K562 (cell line): Measurements from ENCODE around the gene ATF4. TPM values are rescaled to one million over a fixed set of nuclear protein-coding genes. Genes with fewer than 3 reads are reported as not detected.

Experiments used
- ATF1 ChIP-seq, 2 experiments: fragments of 450-650 bp in 1 of 2; IDR thresholded peaks; 2 replicates each; pipeline ENCODE4 v1.6.1; 2016; ENCODE audit warnings: missing compliant biosample characterization in 1 of 2, missing genetic modification characterization in 1 of 2
- BMI1 ChIP-seq: fragments of 150-350 bp; IDR thresholded peaks from 2 replicates; pipeline ENCODE4 v1.6.1; 2014; ENCODE audit warnings: low read length
- CAMTA2 ChIP-seq: fragments of 250-450 bp; sonication (Bioruptor Pico); conservative IDR thresholded peaks from 2 replicates; pipeline ENCODE4 v1.5.1; 2022
- CBX8 ChIP-seq: fragments of 200-600 bp; sonication (generic); IDR thresholded peaks from 2 replicates; pipeline ENCODE4 v1.6.1; 2012; ENCODE audit warnings: borderline replicate concordance, mixed run types, low read depth, mild to moderate bottlenecking, moderate library complexity, mixed read lengths, low read length, control low read depth, inconsistent platforms; ENCODE audit not compliant: poor library complexity, severe bottlenecking; ENCODE audit errors: extremely low read depth
- FOXP1 ChIP-seq: sonication (generic); formaldehyde crosslinking; IDR thresholded peaks from 2 replicates; pipeline ENCODE4 v1.8.0; 2022; ENCODE audit warnings: mild to moderate bottlenecking, missing genetic modification reagents
- GABPB2 ChIP-seq: fragments of 250-450 bp; sonication (Bioruptor Pico); conservative IDR thresholded peaks from 2 replicates; pipeline ENCODE4 v1.5.1; 2021; ENCODE audit warnings: mild to moderate bottlenecking
- HDAC6 ChIP-seq: IDR thresholded peaks from 2 replicates; pipeline ENCODE4 v1.6.1; 2012; ENCODE audit warnings: low read depth, mild to moderate bottlenecking, control low read depth, inconsistent platforms, low read length, moderate library complexity
- KDM2B ChIP-seq: fragments of 250-450 bp; sonication (Bioruptor Pico); IDR thresholded peaks from 2 replicates; pipeline ENCODE4 v1.8.0; 2021; ENCODE audit warnings: mild to moderate bottlenecking, moderate library complexity
- NFE2L1 ChIP-seq: fragments of 450-650 bp; IDR thresholded peaks from 2 replicates; pipeline ENCODE4 v1.6.1; 2016; ENCODE audit warnings: missing genetic modification characterization, low read depth, mild to moderate bottlenecking, missing compliant biosample characterization, moderate library complexity, borderline replicate concordance
- RAD51 ChIP-seq: fragments of 450-650 bp; IDR thresholded peaks from 2 replicates; pipeline ENCODE4 v1.7.1; 2016; ENCODE audit warnings: low read depth, mild to moderate bottlenecking, borderline replicate concordance
- RCOR1 ChIP-seq, 2 experiments: IDR thresholded peaks; 2 replicates each; pipeline ENCODE4 v1.6.1; 2012; ENCODE audit warnings: low read depth in 2 of 2, low read length in 2 of 2, borderline replicate concordance in 1 of 2, improper control_type of control experiment in 1 of 2
- SIN3B ChIP-seq: fragments of 450-650 bp; IDR thresholded peaks from 2 replicates; pipeline ENCODE4 v1.6.1; 2017; ENCODE audit warnings: low read depth, mild to moderate bottlenecking, moderate library complexity
- TEAD2 ChIP-seq: fragments of 450-650 bp; IDR thresholded peaks from 2 replicates; pipeline ENCODE4 v1.6.1; 2016; ENCODE audit warnings: missing genetic modification characterization, control low read depth, missing compliant biosample characterization
- ZC3H4 ChIP-seq: sonication (generic); formaldehyde crosslinking; IDR thresholded peaks from 2 replicates; pipeline ENCODE4 v1.9.0; 2021; ENCODE audit warnings: missing genetic modification reagents, borderline replicate concordance
- ZNF253 ChIP-seq: fragments of 250-450 bp; sonication (Bioruptor Pico); conservative IDR thresholded peaks from 2 replicates; pipeline ENCODE4 v1.6.1; 2021; ENCODE audit warnings: mild to moderate bottlenecking
- polyA plus RNA-seq, 8 experiments: library from polyadenylated mRNA; depleted of rRNA in 4 of 8; stranded (reverse) in 5 of 8; unstranded in 3 of 8; fragments of >200 nt; fragmentation: Nextera tagmentation in 2 of 8; fragmentation: Illumina TruSeq in 1 of 8; extraction: Ambion mirVana in 2 of 8; extraction: Trizol in 1 of 8; gene quantifications; 2 replicates each; pipeline versions ENCODE4 v1.2.1 to v1.2.3, GENCODE V29; 2011 to 2014; ENCODE audit warnings: inconsistent platforms in 1 of 8, missing spikeins in 1 of 8
- total RNA-seq, 7 experiments: library from RNA; depleted of rRNA in 6 of 7; stranded (reverse); fragments of >200 nt in 6 of 7; fragmentation: Illumina TruSeq in 2 of 7; extraction: Trizol in 2 of 7; gene quantifications; 2 replicates each; pipeline versions ENCODE4 v1.2.1 to v1.2.3, GENCODE V29; 2011 to 2021; ENCODE audit warnings: low replicate concordance in 1 of 7
- TF ChIP-seq, protein P1 (sequence below): fragments of 450-650 bp; formaldehyde crosslinking; IDR thresholded peaks from 2 replicates; pipeline ENCODE4 v1.4.0; 2022; ENCODE audit warnings: mild to moderate bottlenecking, moderate library complexity
- TF ChIP-seq, protein P2 (sequence below): fragments of 450-650 bp; formaldehyde crosslinking; IDR thresholded peaks from 2 replicates; pipeline ENCODE4 v1.4.0; 2020; ENCODE audit warnings: mild to moderate bottlenecking, moderate library complexity
- TF ChIP-seq, protein P3 (sequence below): sonication (generic); formaldehyde crosslinking; IDR thresholded peaks from 2 replicates; pipeline ENCODE4 v1.8.0; 2022; ENCODE audit warnings: mild to moderate bottlenecking, missing genetic modification reagents
- TF ChIP-seq, protein P4 (sequence below): sonication (generic); formaldehyde crosslinking; IDR thresholded peaks from 2 replicates; pipeline ENCODE4 v1.8.0; 2023; ENCODE audit warnings: mild to moderate bottlenecking, missing genetic modification reagents
- TF ChIP-seq, protein P5 (sequence below): fragments of 450-650 bp; IDR thresholded peaks from 2 replicates; pipeline ENCODE4 v1.6.1; 2017; ENCODE audit warnings: mild to moderate bottlenecking, moderate library complexity
- TF ChIP-seq, protein P6 (sequence below): fragments of 250-450 bp; sonication (Bioruptor Pico); IDR thresholded peaks from 2 replicates; pipeline ENCODE4 v1.8.0; 2021; ENCODE audit warnings: borderline replicate concordance, mild to moderate bottlenecking, moderate library complexity; ENCODE audit not compliant: poor library complexity, severe bottlenecking

The ATF4 gene
- total and polyA plus RNA-seq, 9 of the 15 experiments (the other 6 are each of a cell fraction or from before 2014, with no cell fraction given): 93.1 to 723 (median 355) TPM

DNA sequence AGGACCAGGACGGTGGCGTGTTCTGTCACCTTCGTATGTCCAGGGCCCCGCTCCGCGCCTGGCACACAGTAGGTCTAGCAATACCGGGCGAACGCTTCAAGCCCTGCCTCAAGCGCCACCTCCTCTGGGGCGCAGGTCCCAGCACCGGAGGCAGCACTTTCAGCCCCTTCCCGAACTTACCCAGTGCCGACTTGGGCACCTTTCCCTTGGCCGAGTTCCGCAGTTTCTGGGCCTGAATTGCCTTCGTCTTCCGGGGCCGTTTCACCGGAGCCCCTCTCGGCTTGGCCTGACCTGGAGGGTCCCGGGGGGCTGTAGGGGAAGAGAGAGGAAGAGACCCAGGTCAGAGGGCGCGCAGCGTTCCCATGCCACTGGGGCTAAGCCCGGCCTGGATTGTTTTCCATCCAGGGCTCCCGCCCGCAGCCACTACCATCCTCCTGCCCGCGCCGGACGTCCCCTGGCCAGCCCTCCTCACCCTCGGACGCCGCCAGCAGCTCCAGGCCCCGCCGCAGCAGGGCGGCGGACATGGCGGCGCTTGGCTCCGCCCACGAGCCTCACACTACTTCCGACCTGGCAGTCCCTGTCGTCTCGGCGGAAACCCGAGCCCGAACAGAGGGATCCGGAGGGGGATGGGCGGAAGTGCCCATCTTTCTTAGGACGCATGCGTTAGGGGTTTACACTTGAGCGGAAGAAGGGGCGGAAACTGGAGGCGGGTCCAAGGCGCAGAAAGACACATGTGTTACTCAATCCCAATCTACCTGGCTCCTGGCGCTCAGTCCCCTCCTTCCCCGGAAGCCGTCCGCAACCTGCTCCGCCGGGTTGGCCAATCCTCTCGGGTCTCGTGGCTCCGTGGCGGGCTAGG lies 12.1 kb downstream of the ATF4 start, which contains the start of gene RPS19BP1 (continued):
- TF ChIP-seq ATF1 (CRISPR knock-in tag; IDR thresholded peaks at IDR 0.05) (no peak), ATF1 (tag; IDR thresholded peaks at IDR 0.05) (peak; percentile 78), NFE2L1 (tag) (no peak), CAMTA2 (CRISPR knock-in tag) (no peak), TEAD2 (no peak), SIN3B (peak; percentile 57; the same call in 1 of the 2 replicates), ZNF253 (CRISPR knock-in tag) (no peak), BMI1 (no peak), CBX8 (no peak), KDM2B (CRISPR knock-in tag) (no peak), RAD51 (no peak; the same call in 1 of the 2 replicates), GABPB2 (CRISPR knock-in tag) (no peak), FOXP1 (no peak), RCOR1 (IDR thresholded peaks at IDR 0.05; ENCODE audit: borderline replicate concordance in 1 of 2, low read depth in 2 of 2, low read length in 2 of 2) (no peak), ZC3H4 (CRISPR knock-in tag) (no peak), HDAC6 (no peak)
- TF ChIP-seq, protein P1, sequence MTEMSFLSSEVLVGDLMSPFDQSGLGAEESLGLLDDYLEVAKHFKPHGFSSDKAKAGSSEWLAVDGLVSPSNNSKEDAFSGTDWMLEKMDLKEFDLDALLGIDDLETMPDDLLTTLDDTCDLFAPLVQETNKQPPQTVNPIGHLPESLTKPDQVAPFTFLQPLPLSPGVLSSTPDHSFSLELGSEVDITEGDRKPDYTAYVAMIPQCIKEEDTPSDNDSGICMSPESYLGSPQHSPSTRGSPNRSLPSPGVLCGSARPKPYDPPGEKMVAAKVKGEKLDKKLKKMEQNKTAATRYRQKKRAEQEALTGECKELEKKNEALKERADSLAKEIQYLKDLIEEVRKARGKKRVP (CRISPR knock-in tag): no peak
- TF ChIP-seq, protein P2, sequence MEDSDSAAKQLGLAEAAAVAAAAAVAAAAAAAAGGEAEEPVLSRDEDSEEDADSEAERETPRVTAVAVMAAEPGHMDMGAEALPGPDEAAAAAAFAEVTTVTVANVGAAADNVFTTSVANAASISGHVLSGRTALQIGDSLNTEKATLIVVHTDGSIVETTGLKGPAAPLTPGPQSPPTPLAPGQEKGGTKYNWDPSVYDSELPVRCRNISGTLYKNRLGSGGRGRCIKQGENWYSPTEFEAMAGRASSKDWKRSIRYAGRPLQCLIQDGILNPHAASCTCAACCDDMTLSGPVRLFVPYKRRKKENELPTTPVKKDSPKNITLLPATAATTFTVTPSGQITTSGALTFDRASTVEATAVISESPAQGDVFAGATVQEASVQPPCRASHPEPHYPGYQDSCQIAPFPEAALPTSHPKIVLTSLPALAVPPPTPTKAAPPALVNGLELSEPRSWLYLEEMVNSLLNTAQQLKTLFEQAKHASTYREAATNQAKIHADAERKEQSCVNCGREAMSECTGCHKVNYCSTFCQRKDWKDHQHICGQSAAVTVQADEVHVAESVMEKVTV (CRISPR knock-in tag): no peak
- TF ChIP-seq, protein P3, sequence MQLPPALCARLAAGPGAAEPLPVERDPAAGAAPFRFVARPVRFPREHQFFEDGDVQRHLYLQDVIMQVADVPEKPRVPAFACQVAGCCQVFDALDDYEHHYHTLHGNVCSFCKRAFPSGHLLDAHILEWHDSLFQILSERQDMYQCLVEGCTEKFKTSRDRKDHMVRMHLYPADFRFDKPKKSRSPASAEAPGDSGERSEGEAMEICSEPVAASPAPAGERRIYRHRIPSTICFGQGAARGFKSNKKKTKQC (CRISPR knock-in tag): no peak
- TF ChIP-seq, protein P4, sequence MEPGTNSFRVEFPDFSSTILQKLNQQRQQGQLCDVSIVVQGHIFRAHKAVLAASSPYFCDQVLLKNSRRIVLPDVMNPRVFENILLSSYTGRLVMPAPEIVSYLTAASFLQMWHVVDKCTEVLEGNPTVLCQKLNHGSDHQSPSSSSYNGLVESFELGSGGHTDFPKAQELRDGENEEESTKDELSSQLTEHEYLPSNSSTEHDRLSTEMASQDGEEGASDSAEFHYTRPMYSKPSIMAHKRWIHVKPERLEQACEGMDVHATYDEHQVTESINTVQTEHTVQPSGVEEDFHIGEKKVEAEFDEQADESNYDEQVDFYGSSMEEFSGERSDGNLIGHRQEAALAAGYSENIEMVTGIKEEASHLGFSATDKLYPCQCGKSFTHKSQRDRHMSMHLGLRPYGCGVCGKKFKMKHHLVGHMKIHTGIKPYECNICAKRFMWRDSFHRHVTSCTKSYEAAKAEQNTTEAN: 0 out of 2 replicates have a peak, but pooled peaks have one; percentile 52
- TF ChIP-seq, protein P5, sequence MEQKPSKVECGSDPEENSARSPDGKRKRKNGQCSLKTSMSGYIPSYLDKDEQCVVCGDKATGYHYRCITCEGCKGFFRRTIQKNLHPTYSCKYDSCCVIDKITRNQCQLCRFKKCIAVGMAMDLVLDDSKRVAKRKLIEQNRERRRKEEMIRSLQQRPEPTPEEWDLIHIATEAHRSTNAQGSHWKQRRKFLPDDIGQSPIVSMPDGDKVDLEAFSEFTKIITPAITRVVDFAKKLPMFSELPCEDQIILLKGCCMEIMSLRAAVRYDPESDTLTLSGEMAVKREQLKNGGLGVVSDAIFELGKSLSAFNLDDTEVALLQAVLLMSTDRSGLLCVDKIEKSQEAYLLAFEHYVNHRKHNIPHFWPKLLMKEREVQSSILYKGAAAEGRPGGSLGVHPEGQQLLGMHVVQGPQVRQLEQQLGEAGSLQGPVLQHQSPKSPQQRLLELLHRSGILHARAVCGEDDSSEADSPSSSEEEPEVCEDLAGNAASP: no peak
- TF ChIP-seq, protein P6, sequence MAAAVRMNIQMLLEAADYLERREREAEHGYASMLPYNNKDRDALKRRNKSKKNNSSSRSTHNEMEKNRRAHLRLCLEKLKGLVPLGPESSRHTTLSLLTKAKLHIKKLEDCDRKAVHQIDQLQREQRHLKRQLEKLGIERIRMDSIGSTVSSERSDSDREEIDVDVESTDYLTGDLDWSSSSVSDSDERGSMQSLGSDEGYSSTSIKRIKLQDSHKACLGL (CRISPR knock-in tag): no peak
